Hepatocyte (in vitro differentiated cells): ENCODE data around the gene TMEM259. TPM values are rescaled to one million over a fixed set of nuclear protein-coding genes. Genes with fewer than 3 reads are reported as not detected.
A peak's percentile ranks its signal among the peaks of the same experiment; 100 is the strongest.

Experiments used
- DNase-seq: peaks from one replicate; pipeline ENCODE4 v3.0.0-alpha.2; 2016; ENCODE audit warnings: low spot score
- H2AFZ ChIP-seq: fragments of 200-600 bp; sonication (generic); 2 replicates; pipeline ENCODE4 v1.6.0; 2016; ENCODE audit warnings: antibody characterized with exemption, mild to moderate bottlenecking
- H3K27ac ChIP-seq: fragments of 200-600 bp; sonication (generic); 2 replicates; pipeline ENCODE4 v1.5.1; 2016; ENCODE audit warnings: mild to moderate bottlenecking
- H3K27me3 ChIP-seq: fragments of 200-600 bp; sonication (generic); 2 replicates; pipeline ENCODE4 v1.6.1; 2016
- H3K36me3 ChIP-seq: fragments of 200-600 bp; sonication (generic); replicated peaks from 2 replicates; pipeline ENCODE4 v1.5.1; 2016; ENCODE audit warnings: low read depth; ENCODE audit not compliant: insufficient read depth
- H3K4me1 ChIP-seq: fragments of 200-600 bp; sonication (generic); 2 replicates; pipeline ENCODE4 v1.5.1; 2016; ENCODE audit warnings: mild to moderate bottlenecking, moderate library complexity; ENCODE audit not compliant: insufficient read depth
- H3K4me2 ChIP-seq: fragments of 200-600 bp; sonication (generic); 2 replicates; pipeline ENCODE4 v1.6.0; 2016
- H3K4me3 ChIP-seq: fragments of 200-600 bp; sonication (generic); 2 replicates; pipeline ENCODE4 v1.5.1; 2016; ENCODE audit warnings: mild to moderate bottlenecking
- H3K79me2 ChIP-seq: fragments of 200-600 bp; sonication (generic); 2 replicates; pipeline ENCODE4 v1.6.0; 2017; ENCODE audit warnings: mild to moderate bottlenecking
- H3K9me2 ChIP-seq: fragments of 200-600 bp; sonication (generic); replicated peaks from 2 replicates; pipeline ENCODE4 v1.6.0; 2017; ENCODE audit warnings: mild to moderate bottlenecking; ENCODE audit not compliant: insufficient read depth
- H3K9me3 ChIP-seq: fragments of 200-600 bp; sonication (generic); 2 replicates; pipeline ENCODE4 v1.5.1; 2016; ENCODE audit warnings: low read depth, mild to moderate bottlenecking
- H4K20me1 ChIP-seq: fragments of 200-600 bp; sonication (generic); 2 replicates; pipeline ENCODE4 v1.6.0; 2016; ENCODE audit warnings: mild to moderate bottlenecking; ENCODE audit not compliant: insufficient read depth, poor library complexity, severe bottlenecking
- EZH2 ChIP-seq: fragments of 200-600 bp; sonication (generic); IDR thresholded peaks from 2 replicates; pipeline ENCODE4 v1.6.1; 2016; ENCODE audit warnings: antibody characterized with exemption, mild to moderate bottlenecking, borderline replicate concordance
- EZH2phosphoT487 ChIP-seq: fragments of 200-600 bp; sonication (generic); IDR thresholded peaks from one replicate; pipeline ENCODE4 v1.6.1; 2018; ENCODE audit warnings: antibody characterized with exemption, mild to moderate bottlenecking, low read depth, moderate library complexity; ENCODE audit not compliant: unreplicated experiment, severe bottlenecking
- WGBS: methylation state at CpG from one replicate; pipeline ENCODE4 v1.1.6; 2016; ENCODE audit warnings: low lambda C conversion rate; ENCODE audit errors: missing lambda C conversion rate; 5-methylcytosine and 5-hydroxymethylcytosine counted together
- polyA plus RNA-seq: library from polyadenylated mRNA; unstranded; fragments of >200 nt; fragmentation: Nextera tagmentation; extraction: Ambion mirVana; gene quantifications from 2 replicates; pipeline ENCODE4 v1.2.1, GENCODE V29; 2016
- total RNA-seq: library from RNA; depleted of rRNA; stranded (reverse); fragments of >200 nt; gene quantifications from 2 replicates; pipeline ENCODE4 v1.2.3, GENCODE V29; 2014
- TF ChIP-seq, protein P1 (sequence below): fragments of 200-600 bp; sonication (generic); IDR thresholded peaks from 2 replicates; pipeline ENCODE4 v1.5.1; 2016; ENCODE audit warnings: antibody characterized with exemption, mild to moderate bottlenecking; ENCODE audit not compliant: poor library complexity

The TMEM259 gene
- total and polyA plus RNA-seq, 2 experiments from 2014 or later, result 169 to 311 TPM

DNA sequence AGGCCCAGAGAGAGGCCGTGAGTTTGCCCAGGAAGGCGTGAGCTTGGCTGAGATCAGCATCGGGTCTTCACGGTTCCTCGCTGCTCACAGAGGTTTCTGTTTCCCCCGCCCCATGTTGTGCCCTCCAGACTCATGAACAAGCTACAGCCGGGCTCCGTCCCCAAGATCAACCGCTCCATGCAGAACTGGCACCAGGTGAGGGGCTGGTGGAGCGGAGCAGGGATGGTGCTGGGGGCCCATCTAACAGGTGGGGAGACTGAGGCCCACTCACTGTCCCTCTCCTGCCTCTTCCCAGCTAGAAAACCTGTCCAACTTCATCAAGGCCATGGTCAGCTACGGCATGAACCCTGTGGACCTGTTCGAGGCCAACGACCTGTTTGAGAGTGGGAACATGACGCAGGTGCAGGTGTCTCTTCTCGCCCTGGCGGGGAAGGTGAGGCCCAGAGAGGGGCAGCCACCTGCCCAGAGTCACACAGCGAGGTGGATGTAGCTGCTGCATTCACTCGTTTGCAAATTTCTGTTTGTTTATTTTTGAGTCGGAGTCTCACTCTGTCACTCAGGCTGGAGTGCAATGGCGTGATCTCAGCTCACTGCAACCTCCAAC, 11.4 kb upstream of the TMEM259 start:
- no peaks in the 10 kb centered on the region for H3K9me3 ChIP-seq
- H3K4me2 ChIP-seq, result no peak overlapping the region
- DNase-seq, result no peak
- no peaks in the 10 kb centered on the region for H3K36me3 ChIP-seq
- H2AFZ ChIP-seq, result no peak overlapping the region
- no peak overlapping the region for H3K4me3 ChIP-seq
- H3K27me3 ChIP-seq, result no peaks in the 10 kb centered on the region
- 93% methylated on average over 20 of the region's 20 CpGs for WGBS
- TF ChIP-seq EZH2phosphoT487, result no peak
- no peak for TF ChIP-seq EZH2
- TF ChIP-seq, protein P1, sequence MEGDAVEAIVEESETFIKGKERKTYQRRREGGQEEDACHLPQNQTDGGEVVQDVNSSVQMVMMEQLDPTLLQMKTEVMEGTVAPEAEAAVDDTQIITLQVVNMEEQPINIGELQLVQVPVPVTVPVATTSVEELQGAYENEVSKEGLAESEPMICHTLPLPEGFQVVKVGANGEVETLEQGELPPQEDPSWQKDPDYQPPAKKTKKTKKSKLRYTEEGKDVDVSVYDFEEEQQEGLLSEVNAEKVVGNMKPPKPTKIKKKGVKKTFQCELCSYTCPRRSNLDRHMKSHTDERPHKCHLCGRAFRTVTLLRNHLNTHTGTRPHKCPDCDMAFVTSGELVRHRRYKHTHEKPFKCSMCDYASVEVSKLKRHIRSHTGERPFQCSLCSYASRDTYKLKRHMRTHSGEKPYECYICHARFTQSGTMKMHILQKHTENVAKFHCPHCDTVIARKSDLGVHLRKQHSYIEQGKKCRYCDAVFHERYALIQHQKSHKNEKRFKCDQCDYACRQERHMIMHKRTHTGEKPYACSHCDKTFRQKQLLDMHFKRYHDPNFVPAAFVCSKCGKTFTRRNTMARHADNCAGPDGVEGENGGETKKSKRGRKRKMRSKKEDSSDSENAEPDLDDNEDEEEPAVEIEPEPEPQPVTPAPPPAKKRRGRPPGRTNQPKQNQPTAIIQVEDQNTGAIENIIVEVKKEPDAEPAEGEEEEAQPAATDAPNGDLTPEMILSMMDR, result no peak
- peaks cover 50% of the 10 kb centered on the region for H3K79me2 ChIP-seq
- H3K4me1 ChIP-seq, result peaks cover 21% of the 10 kb centered on the region
- peaks cover 41% of the 10 kb centered on the region for H4K20me1 ChIP-seq
- H3K9me2 ChIP-seq, result no peaks in the 10 kb centered on the region
- H3K27ac ChIP-seq, result no peak overlapping the region

DNA sequence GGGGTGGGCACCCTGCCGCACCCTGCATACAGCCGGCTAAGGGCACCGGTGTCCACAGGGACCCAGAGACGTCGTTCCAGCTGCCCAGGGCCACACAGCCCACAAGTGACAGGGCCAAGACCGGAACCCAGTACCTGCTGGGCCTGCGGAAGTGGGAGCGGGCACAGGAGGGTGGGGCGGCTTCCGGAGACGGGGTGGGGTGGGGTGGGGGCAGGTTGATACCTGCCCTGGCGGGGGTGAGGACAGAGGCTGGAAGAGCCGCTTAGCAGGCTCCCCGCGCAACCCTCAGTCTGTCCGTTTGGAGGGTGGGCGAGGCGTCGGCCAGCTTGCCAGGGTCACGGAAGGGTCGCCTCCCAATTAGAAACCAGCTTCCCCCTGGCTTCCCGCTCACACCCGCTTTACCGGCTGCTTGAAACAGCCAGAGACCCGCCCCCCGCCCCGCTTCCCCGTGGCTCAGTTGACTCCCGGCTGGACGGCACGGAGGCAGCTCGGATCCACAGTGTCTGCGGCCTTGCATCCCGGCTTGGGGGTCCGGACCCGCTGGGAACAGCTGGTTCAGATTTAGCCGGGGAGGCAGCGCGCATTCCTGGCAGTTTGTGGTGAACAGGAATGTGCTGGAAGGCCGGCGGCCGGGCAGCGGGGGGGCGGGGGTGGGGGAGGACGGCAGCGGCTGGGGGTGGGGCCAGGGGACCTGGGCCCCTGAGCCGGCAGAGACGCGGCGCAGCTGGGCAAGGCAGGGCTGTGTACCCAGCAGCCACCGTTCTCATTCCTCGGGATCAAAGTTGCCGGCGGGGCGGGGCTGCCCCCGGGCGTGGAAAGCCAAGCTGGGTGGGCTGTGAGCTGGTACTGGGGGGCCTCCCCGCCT, 7.4 kb upstream of the TMEM259 start:
- TF ChIP-seq EZH2, result no peak
- TF ChIP-seq, protein P1, result no peak
- TF ChIP-seq EZH2phosphoT487, result no peak
- Histone ChIP-seq H3K36me3 (no peaks in the 10 kb centered on the region), H3K27ac (peak overlapping the region; percentile 100), H3K9me3 (no peaks in the 10 kb centered on the region), H4K20me1 (peaks cover 36% of the 10 kb centered on the region), H3K4me1 (peaks cover 31% of the 10 kb centered on the region), H3K4me3 (peak overlapping the region; percentile 99), H3K79me2 (peaks cover 72% of the 10 kb centered on the region), H3K9me2 (no peaks in the 10 kb centered on the region), H2AFZ (no peak overlapping the region), H3K4me2 (peak overlapping the region; percentile 100), H3K27me3 (no peaks in the 10 kb centered on the region)
- WGBS, result 2% methylated on average over 39 of the region's 58 CpGs
- peak; percentile 93 for DNase-seq

DNA sequence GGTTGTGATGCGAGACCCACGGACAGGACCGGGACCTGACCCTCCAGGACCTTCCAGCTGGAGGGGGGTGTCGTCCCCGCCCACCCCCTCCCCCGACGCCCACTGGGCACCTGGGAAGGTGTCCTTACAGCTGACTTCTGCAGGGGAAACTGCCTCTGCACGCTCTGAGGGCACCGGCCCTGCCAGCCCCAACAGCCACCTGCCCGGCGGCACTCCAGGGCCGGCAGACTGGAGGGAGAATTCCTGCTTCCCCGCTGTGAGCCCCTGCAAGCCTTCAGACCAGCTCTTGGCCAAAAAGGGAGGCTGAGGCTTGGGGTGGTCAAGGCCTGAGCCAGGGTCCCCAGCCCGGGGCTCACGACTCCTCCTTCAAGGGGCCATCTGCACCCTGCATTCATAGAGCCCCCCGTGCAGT, 6.7 kb upstream of the TMEM259 start:
- WGBS, result 5% methylated on average over 12 of the region's 16 CpGs
- H3K4me3 ChIP-seq, result peak overlapping the region; percentile 99
- no peak for DNase-seq
- peak overlapping the region; percentile 100 for H3K4me2 ChIP-seq
- no peaks in the 10 kb centered on the region for H3K36me3 ChIP-seq
- peak overlapping the region; percentile 100 for H3K27ac ChIP-seq
- peaks cover 31% of the 10 kb centered on the region for H3K4me1 ChIP-seq
- H3K79me2 ChIP-seq, result peaks cover 68% of the 10 kb centered on the region
- H3K9me2 ChIP-seq, result no peaks in the 10 kb centered on the region
- H4K20me1 ChIP-seq, result peaks cover 32% of the 10 kb centered on the region
- no peak overlapping the region for H2AFZ ChIP-seq
- H3K27me3 ChIP-seq, result no peaks in the 10 kb centered on the region
- no peak for TF ChIP-seq EZH2phosphoT487
- no peak for TF ChIP-seq EZH2
- TF ChIP-seq, protein P1, result no peak
- no peaks in the 10 kb centered on the region for H3K9me3 ChIP-seq
